GM18873 (cell line): Measurements from ENCODE around the gene CCNQ.
A peak's percentile ranks its signal among the peaks of the same experiment; 100 is the strongest.

Experiments
- ATAC-seq: cut with Tn5 transposase; IDR thresholded peaks from one replicate; pipeline ENCODE4 v1.9.1; 2021; ENCODE audit warnings: mild to moderate bottlenecking, moderate library complexity, moderate number of reproducible peaks; ENCODE audit not compliant: unreplicated experiment, low FRiP score

The CCNQ gene

GRCh38 chrX:153600032-153600373 is 1.1 kb upstream of the CCNQ start:
- ATAC-seq, result no peak

DNA sequence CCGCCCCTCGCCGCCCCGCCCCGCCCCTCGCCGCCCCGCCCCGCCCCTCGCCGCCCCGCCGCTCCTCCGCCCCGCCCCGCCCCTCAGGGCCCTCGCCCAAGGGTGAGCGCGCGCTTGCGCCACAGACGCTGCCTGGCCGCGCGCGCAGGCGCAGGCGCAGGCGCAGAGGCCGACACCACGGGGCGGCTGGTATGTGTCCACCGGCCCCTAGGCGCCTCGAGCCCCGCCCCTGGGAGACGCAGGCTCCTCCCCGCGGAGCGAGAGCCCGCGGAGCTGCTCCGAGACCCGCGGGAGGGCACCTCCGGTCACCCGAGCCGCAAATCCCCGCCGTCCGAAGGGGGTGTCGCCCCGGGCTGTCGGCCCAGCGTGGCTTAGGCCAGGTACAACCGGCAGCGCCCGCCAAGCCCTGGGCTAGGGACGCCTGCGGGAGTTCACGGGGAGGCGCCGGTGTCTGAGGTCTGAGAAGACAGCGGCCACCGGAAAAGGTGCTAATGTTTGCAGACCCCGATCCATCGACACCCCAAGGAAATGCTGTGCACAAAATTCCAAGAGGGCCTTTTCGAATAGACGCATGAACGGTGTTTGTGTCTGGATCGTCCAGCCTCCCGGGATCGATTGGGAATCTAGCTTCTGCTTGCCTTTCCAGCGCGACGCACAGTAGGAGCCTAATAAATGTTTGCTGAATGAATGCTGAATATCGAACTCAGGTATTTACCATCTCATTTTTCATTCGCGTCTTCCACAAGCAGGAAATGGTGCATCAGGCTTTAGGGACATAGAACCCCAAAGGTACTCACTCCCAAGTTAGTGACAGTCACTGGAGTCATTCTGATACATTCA is 473 bp upstream of the CCNQ start:
- ATAC-seq, result peak; percentile 49

DNA sequence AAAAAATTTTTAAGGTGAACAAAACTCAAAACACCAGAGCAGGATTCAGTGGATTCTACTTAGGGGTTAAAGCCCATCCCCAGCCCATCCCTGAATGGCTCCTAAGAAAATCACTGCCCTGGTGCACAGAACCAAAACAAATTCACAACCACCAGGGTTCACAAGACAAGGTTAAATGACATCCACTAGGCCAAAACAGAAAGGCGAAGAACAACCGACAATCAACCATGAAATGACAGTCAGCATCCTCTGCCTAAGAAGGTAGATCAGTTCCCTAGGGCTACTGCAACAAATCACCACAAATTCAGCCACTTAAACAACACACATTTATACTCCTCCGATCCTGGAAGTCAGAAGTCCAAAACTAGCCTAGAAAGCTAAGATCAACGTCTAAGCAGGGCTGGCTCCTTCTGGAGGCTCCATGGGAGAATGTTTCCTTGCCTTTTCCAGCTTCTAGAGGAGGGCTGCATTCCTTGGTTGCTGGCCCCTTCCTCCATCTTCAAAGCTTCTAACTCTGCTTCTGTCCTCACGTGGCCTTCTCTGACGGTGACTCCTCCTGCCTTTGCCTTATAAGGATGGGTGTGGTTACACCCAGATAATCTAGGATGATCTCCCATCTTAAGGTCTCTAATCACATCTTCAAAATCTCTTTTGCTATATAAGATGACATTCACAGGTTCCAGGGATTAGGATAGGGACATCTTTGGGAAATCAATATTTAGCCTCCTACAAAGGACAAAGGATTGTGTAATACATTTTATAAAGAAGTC is 1.8 kb downstream of the CCNQ start:
- ATAC-seq, result no peak

- ATAC-seq, result no peak
Measured at GRCh38 chrX:153595859-153596857, 2.8 kb downstream of the CCNQ start.

GRCh38 chrX:153595387-153595786 is 3.6 kb downstream of the CCNQ start:
- no peak for ATAC-seq

DNA sequence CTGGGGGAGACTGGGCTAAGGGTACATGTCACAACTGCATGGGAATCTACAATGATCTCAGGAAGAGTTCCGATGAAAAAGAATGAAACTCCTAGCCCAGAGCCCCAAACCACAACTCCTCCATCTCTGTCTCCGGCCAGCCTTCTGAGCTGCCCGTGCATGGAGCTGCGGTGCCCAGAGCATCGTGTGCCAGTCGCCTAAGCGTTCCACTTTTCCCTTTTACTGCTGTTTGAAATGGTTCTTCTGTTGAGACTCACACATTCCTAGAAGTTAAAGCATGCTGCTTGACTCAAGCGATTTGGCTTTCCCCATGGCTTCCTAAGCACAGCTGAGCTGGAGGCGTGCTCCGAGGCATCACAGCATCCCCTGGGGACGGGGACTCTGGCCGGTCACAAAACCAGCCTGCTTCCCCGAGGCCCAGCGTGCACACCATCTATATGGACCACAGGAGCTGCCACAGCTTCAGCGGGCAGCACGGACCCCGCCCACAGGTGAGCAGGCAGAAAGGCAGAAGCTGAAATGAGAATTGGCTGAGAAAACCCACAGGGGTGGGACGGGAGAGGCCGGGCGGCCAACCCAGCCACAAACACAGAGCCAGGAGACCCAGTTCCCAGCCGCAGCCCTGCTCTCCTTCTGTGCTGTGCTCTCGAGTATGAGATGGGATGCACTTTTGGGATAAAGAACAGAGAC is 5.0 kb downstream of the CCNQ start:
- ATAC-seq, result no peak

DNA sequence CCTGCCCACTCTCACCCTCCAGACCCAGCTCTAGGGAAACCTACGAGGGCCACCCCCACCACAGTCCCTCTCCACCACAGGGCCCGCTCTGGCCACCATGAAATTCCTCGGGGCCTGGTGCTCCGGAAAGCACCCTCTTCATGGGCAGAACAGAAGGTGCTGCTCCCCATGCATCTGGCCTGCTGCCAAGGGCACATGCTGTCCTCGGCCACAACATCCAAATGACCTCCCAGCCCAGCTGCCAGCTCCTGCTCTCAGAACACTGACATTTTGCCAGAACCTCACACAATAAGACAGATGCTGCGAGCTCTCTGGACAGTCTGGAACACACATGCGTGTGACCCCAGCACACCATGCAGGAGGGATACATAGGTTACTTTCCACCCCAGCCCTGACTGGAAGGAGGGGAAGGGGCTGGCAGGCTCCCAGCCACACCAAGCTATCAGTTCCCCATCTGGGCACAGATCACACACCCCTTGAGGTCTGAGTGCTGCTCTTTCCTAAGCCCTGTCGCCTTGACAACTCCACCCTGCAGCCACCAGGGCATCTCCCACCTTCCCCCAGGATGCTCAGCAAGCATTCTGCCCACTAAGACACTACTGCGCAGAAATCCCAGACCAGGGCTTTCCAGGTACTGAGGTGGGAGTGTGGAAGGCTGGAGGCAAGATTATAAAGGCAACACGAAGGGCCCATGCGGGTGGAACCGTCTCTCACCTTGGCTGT is 5.8 kb downstream of the CCNQ start:
- no peak for ATAC-seq

DNA sequence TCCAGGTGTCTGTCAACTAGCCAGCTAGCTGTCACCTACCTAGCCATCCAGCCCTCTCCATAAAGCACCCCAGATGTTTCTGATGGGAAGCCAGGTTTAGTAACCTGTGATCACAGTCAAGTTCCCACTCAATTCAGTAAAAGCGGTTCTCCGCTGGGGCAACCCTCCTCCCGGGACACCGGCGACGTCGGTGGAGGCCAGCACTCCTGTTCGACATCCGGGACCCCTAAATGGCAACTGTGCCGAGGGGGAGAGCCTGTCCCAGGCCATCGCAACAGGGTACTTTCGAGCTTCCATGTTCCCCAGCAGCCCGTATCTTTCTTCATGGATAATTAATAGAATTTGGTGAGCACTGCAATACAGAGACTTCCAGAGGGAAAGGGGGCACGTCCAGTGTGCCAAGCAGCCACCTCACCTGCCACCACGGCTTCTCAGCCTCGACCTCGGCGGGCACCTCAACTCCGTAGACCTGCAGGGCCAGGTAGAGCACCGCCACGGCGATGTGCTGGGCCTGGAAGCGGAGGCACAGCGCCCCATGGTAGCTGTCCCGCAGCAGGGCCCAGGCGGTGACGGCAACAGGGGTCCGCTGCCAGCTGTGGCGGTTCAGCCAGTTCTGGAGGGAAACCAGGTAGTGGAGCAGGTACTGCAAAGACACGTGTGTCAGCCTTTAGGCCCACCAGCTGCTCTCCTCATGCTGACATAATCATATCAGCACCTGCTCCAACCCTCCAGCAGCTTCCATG is 6.7 kb downstream of the CCNQ start:
- ATAC-seq, result no peak

DNA sequence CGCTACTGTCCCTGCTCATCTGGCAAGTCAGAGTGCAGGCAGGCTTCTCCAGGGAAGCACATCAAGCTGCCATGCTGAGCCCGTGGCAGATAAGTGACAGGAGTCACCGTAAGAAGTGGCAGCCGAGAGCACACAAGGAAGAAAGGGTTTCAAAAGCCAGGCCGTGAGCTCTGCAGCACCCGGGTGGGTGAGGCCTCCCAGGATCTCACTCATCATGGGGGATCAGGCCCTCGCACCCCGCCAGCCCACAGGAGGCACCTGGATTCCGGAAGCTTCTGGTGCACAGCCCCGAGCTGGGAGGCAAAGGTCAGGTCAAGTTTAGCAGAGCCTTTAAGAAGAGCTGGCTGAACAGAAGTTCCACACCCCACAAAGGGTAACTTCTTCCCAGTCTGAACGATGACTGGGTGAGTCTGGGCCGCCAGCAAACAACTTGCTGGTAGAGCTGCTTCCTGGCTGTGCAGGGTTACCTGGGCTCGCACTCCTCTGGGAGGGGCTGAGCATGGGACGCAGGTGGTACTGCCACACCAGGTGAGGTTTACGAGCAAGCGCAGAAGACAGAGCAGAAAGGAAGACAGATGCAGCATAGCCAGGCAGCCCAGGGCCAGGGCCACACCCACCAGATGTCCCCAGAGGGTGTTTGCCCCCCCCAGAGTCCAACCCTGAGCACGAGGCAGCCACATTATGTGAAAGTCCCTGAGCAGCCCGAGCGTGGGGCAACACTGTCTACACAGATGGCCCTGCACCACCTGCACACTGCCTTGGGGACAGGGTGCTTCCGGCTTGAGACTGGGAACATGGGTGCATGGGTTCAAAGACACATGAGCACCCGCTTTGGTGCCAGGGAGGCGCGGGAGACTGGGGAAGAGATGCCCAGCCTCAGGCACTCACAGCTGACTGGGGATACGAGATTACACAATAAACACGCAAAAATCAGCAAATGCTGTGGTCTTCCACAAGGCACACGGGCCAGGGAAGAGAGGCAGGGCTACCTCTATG is 7.7 kb downstream of the CCNQ start:
- no peak for ATAC-seq

- no peak for ATAC-seq
Measured at GRCh38 chrX:153588782-153589446, 10.0 kb downstream of the CCNQ start.

DNA sequence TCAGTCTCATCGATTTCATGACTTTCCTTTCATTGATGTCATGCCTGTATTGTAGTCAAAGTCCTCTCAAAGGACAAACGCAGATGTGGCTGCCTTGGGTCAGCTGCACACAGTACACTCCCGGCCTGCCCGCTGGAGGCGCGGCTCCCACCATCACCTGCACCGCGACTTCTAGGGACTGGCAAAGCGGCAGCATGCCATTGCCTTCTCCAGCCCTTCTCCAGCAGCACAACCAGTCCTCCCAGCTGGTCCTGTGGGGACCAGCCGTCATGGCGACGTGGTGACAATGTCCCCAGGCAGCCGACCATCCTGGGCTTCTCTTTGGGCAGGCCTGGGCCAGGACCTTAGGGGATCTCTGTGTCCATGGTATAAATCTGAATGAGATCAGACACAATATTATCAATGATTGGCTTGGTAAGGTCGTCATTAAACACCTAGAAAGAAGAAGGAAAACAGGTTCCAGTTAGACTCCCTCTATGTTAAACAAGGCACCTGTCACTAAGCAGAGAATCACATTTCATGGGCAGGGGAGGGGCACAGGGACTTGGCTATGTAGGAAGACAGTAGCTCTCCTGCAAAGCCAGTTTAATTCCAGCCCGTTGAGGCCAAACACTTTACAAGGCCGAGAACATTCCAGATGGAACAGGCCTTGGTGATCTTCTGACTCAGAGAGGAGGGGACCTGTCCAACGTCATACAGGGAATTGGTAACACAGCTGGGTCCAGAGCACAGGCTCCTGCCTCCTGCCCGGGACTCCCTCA is 10.7 kb downstream of the CCNQ start:
- ATAC-seq, result no peak

GRCh38 chrX:153587342-153587741 is 11.6 kb downstream of the CCNQ start:
- no peak for ATAC-seq

DNA sequence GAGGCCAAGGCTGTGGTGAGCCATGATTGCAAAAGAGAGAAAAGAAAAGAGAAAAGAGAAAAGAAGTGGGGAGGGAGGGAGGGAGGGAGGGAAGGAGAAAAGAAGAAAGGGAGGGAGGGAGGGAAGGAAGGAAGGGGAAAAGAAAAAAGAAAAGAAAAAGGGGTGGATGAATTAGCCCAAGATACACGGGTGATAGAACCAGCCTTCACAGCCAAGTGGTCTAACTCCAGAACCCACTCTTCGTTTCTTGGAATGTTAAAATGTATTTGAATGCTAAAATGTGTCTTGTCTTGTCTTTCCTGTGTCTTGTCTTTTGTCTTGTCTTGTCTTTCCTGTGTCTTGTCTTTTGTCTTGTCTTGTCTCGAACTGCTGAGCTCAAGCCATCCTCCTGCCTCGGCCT is 13.1 kb downstream of the CCNQ start:
- ATAC-seq, result no peak

DNA sequence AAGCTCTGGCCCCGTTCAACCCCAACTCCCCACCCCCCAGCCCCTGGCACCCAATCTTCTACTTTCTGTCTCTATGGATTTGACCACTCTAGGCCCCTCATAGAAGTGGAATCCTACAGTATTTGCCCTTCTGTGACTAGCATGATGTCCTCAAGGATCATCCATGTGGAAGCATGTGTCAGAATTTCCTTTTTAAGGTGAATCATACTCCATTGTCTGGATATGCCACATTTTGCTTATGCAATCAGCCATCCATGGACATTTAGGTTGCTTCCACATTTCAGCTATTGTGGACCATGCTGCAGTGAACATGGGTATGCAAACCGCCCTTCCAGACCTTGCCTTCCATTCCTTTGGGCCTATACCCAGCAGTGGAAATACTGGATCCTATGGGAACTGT is 15.5 kb downstream of the CCNQ start:
- no peak for ATAC-seq

DNA sequence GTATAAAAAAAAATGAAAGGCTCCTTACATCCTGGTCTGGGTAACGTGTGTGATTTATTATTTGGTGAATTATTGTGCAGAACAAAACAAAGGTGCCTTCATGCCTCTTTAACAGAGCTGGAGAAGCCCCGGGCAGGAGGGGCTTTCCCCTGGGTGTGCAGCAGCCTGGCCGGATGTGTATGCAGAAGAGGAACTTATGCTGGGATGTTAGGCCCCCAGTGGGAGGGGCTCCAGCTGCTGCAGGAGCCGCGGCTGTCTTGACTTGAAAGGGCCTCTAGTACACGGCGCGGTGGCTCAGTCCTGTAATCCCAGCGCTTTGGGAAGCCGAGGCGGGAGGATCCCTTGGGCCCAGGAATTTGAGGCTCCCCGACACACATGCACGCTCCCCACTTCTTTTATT is 16.0 kb downstream of the CCNQ start:
- ATAC-seq, result peak; percentile 96

GRCh38 chrX:153580700-153581386 is 18.1 kb downstream of the CCNQ start:
- no peak for ATAC-seq
